ENCODE measurements around the gene C2orf42.
"Not testable (repeated sequence)": the region's sequence is repeated elsewhere in the genome, so short reads cannot be mapped to it uniquely, and the experiment has no call there.

Gene C2orf42

DNA sequence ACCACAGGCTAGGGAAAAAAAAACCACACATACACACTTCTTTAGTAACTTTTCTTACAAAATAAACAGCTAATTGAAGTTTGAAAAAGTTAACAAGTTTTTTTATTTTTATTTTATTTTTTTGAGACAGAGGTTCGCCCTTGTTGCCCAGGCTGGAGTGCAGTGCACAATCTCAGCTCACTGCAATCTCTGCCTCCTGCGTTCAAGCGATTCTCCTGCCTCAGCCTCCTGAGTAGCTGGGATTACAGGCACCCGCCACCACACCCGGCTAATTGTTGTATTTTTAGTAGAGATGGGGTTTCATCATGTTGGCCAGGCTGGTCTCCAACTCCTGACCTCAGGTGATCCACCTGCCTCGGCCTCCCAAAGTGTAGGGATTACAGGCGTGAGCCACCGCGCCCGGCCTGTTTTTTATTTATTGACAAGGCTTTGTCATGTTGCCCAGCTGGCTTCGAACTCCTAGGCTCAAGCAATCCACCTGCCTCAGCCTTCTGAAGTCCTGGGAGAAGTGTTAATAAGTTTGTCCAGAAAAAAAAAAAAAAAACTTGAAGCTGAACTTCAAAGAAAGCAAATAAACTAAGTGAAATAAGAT lies 21.1 kb downstream of the C2orf42 start:
- not testable (repeated sequence) for DNase-seq

DNA sequence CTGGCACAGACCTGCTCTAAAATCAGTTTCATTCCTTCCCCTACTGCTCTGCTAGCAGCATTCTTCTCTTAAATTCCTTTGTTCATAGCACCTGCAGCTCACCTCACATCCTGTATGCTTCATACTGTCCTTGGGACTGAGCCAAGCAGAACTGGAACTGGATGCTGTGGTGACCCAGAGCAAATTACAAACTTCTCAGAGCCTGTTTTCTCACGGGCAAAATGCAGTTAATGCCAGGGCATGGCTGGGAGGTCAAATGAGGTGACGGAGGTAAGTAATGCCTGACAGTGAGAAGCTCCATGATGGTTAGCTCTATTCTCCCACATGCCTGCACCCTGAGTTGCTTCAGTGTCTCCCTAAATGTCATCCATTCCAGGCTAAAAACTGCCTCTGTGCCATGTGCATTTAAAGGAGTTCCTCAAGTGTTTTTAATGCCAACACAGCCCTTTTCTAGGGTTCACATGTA lies 29.7 kb downstream of the C2orf42 start:
- no peak for DNase-seq

DNA sequence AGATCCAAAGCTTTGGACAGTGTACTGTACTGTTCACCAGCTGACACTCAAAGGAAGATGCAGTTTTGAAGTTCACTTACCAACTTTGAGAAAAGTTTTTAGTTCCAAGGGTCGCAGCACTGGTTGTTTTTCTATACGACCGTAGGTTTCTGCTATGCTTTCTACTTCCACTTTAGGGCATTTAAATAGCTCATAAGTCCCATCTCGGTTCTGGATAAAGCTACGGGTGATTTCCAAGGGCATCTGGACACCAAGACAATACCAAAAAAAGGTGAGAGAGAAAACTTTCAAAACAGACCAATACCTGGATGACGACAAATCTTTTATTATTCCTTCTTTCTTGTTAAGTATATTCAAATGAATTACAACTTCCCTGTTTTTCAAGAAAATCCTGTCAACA lies 30.3 kb downstream of the C2orf42 start:
- no peak for DNase-seq

DNA sequence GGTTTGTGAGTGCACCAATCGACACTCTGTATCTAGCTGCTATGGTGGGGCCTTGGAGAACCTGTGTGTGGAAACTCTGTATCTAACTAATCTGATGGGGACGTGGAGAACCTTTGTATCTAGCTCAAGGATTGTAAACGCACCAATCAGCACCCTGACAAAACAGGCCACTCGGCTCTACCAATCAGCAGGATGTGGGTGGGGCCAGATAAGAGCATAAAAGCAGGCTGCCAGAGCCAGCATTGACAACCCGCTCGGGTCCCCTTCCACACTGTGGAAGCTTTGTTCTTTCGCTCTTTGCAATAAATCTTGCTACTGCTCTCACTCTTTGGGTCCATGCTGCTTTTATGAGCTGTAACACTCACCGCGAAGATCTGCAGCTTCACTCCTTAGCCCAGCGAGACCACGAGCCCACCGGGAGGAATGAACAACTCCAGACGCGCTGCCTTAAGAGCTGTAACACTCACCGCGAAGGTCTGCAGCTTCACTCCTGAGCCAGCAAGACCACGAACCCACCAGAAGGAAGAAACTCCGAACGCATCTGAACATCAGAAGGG lies 41.6 kb downstream of the C2orf42 start:
- not testable (repeated sequence) for DNase-seq

DNA sequence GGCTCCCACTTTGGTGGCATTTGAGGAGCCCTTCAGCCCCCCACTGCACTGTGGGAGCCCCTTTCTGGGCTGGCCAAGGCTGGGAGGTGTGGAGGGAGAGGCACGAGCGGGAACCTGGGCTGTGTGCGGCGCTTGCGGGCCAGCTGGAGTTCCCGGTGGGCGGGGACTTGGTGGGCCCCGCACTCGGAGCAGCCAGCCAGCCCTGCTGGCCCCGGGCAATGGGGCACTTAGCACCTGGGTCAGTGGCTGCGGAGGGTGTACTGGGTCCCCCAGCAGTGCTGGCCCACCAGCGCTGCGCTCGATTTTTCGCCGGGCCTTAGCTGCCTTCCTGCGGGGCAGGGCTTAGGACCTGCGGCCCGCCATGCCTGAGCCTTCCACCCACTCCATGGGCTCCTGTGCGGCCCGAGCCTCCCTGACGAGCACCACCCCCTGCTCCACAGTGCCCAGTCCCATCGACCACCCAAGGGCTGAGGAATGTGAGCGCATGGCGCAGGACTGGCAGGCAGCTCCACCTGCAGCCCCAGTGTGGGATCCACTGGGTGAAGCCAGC lies 42.5 kb downstream of the C2orf42 start:
- DNase-seq, result not testable (repeated sequence)

DNA sequence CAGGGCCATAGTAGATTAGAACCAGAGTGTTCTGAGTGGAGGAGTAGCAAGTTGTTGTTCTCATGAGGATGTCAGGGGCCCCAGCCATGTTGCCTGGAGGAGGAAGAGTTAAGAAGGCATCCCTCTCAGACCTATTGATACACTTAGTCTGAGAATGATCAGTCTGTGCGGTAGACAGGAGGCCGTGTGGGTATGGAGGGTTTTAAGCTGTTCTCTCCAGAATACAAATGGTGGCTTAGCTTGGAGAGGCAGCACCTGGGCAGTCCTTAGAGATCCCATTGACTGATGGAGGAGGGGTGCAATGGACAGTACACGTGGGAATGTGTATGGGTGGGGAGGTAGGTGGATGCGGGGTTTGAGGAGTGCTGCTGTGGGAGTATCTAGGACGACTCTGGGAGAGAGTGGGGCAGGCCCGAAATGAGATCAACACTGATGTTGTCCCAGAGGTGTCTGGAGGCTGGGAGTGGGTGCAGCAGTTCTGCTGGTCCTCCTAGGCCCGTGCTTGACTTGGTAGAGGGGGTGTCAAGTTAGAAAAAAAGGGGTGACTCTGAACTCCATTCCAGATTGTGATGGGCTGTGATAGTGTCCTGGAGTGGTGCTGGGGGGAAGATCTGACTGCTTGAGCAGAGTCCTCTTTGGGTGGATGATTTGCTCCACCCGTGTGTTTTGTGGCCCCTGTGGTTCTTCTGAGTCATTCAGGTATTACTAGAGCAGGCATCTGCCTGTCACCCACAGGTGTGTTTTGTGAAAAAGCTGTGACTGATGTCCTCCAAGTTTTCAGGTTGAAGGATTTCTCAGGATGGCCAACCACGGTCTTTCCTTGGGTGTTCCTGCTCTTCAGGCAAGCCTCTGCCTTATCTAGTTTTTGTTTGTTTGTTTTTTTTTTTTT lies 44.7 kb downstream of the C2orf42 start:
- DNase-seq, result no peak

GRCh38 chr2:70145144-70145490 lies 45.7 kb downstream of the C2orf42 start:
- no peak for DNase-seq

- no peak for DNase-seq
Observed at GRCh38 chr2:70144443-70145143, 46.2 kb downstream of the C2orf42 start.

DNA sequence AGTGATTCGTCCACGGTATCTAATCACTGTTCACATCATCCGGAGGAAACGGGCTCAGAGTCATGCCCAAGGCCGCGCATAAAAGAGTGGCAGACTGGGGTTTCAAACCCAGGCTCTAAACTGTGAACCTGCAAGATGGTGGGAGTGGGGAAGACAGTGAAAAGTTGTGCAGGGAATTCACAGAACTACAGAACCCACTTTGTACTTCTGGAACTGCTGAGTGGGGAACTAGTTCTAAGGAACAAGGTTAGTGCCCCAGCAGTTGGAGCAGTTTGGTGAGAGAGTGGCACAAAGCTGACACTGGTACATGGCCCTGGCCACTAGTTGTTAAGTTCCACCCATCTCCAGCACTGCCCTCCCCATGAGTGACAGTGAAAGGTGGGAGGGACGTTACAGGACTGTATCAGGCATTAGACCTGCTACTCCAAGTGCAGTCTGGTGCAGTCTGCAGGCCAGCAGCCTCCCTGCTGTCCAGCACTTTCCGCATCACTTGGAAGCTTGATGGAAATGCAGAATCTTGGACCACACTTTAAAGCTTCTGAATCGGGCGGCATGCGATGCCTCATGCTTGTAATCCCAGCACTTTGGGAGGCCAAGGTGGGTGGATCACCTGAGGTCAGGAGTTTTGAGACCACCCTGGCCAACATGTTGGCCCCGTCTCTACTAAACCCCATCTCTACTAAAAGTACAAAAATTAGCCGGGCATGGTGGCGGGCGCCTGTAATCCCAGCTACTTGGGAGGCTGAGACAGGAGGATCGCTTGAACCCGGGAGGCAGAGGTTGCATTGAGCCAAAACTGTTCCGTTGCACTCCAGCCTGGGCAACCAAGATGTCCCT lies 47.3 kb downstream of the C2orf42 start:
- no peak for DNase-seq

DNA sequence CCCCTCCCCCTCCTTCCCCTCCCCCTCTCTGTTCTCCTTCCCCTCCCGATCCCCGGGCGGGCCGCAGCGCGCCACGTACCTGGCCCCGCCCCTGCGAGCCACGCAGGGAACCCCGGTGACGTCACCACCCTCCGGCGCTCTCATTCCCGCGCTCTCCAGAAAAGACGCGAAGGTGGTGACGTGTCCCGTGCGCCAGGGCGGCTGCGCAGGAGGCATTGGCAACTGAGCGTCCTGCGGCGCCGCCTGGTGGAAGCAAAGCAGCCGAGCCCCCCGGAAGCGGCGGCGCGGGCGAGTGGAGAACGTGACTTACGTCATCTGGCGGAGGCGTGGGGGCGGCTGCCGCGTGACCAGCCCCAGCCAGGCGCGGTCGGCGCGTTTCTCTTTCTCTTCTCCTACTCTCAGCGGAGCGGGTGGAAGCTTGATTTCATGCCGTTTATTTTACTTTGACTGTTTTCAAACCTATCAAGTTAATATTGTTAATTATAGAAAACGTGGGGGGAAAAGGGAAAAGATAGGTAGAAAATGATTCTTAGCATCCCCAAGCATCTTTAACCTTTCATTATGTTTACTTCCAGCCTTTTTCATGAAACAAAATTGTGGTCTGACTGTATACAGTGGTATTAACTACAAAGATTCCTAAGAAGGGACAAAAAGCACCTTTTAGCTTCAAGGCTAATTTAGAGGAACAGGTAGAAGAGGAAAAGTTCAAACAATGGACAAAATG lies 48.1 kb downstream of the C2orf42 start:
- DNase-seq, result peak; percentile 99

DNA sequence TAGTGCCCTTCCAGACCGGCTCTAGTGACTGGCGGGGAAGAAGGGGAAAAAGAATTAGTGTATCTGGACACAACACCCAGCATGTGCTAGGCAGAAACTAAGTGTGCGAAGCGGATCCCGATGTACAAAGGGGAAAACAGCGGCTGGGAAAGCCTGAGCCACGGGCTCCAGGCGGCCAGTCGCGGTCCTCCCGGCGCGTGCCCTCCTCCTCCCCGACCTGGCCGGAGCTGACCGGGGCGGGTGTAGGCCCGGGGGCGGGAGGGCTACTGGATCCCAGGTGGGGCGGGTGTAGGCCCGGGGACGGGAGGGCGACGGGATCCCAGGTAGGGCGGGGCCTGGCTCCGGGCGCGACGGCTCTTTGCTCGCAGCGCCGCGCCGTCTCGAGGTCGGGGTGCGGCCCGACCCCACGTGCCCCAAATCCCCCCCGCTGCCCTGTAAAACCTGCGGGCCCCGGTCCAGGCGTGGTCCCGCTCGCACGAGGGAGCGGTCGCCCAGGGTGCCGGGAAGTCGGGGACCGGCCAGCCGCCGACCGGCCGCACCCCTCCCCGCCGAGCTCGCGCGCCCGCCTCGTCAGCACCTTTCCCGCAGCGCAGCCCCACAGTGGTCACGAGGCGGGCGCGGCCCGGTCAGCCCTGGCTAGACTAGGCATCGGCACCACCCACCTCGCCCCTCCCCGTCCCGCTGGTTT lies 48.8 kb downstream of the C2orf42 start:
- no peak for DNase-seq

DNA sequence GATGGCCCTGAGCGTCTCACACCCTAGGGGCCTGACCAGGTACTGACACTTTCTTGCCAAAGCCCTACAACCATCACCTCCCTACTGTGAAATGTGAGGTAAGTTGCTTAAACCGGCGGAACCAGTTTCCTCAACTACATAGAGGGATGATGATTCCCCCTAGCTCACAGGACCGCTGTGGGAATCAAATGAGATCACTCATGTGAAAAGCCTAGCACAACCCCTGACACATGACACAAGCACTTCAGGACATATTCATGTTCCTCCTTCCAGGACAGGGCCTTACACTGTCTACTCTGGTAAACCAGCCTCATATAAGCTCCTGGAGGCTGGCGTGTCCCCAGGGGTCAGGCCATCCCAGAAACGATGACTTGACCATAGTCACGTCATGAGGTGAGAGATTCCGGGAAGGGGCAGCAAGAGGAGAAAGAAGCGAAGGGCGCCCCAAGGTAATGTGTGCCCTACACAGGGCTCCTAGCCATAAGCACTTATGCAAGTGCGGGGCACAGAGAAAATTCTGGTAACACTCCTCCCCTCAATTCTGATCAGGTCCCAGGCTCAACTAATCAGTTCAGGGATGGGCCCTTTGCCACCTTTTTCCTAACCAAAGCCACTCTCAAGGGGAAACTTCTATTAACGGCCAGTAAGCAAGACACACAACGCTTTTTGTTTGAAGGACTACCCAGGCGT lies 49.5 kb downstream of the C2orf42 start:
- DNase-seq, result peak; percentile 40

DNA sequence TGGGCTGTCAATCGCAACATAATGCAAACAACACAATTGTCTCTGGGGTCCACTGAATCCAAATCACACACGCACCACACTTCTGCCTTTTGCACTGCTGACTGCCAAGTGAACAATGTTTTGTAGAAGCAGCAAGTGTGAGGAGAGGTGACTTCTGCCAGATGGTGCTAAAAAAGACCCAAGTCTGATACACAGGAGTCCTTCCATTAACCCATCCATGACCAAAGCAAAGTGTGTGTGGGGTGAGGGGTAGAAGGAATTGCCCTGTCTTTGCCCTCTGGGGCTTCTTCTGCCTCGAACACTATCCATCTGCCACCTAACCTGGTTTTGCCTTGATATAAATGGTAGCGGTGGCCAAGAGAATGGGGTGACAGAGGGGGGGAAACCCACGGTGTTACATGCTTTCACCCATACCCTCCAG lies 50.0 kb downstream of the C2orf42 start:
- DNase-seq, result no peak

DNA sequence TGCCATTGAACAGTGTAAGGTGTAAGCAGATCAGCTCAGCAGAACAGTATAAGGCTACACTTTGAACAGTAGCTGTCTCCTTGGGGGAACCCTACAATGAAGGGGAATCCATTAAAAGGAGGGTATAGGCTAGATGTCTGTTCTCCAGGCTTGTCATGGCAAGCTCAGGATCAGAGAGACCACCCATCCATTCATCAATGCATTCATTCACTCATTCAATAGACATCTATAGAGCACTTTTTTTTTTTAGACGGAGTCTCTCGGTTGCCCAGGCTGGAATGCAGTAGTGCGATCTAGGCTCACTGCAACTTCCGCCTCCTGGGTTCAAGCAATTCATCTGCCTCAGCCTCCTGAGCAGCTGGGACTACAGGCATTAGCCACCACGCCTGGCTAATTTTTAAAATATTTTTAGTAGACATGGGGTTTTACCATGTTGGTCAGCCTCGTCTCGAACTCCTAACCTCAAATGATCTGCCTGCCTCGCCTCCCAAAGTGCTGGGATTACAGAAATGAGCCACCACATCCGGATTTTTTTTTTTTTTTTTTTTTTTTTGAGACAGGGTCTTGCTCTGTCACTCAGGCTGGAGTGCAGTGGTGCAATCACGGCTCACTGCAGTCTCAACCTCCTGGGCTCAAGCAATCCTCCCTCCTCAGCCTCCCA lies 56.4 kb downstream of the C2orf42 start:
- DNase-seq, result not testable (repeated sequence)

DNA sequence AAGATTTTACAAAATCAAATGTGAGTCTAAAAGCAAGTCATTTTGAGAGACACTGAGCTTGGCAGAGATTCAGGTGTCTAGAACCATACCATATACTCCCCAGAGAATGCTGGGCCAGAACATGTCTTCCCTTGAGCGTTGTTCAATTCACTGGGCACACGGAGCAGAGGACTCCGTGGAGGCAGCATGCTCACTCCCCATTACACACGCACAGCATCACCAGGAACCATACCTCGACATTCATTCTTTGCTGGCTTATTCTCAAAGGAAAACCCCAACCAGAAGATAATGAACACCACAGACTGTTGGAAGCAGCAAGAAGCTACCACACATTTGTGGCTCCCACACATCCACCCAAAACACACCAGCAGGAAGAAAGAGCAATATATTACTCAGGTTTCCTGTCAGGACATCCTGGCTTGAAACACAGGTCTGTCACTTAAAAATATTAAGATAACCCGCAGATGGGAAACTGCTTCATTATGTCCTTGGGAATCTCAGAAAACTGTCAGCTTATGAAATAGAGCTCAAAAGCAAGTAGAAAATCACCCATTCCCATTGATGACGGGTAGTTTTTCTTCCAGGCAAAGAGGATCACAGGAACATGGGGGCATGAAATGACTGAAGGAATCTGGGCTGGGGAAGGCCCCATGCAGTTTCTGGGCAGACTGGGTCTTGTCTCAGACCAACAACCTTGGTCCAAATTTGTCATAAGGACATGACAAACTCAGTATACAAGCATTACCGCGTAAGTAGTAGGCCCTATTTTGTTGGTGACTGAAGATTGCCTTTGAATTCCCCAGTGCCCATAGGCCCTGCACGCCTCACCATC lies 57.1 kb downstream of the C2orf42 start:
- no peak for DNase-seq

DNA sequence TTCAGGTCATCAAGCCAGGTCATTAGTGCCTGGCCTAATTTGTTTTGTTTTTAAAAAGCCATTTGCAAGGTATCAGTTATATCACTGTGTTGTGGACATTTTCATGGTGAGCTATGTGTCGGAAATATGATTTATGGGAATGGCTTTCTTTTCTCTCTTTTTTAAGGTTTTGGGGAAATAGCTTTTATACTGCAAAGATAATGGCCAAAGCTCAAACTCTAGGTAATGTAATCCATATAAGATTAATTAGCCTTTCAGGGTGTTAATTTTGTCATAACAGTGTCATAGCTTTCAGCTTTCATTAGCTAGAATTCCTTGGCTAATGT lies 57.7 kb downstream of the C2orf42 start:
- no peak for DNase-seq

DNA sequence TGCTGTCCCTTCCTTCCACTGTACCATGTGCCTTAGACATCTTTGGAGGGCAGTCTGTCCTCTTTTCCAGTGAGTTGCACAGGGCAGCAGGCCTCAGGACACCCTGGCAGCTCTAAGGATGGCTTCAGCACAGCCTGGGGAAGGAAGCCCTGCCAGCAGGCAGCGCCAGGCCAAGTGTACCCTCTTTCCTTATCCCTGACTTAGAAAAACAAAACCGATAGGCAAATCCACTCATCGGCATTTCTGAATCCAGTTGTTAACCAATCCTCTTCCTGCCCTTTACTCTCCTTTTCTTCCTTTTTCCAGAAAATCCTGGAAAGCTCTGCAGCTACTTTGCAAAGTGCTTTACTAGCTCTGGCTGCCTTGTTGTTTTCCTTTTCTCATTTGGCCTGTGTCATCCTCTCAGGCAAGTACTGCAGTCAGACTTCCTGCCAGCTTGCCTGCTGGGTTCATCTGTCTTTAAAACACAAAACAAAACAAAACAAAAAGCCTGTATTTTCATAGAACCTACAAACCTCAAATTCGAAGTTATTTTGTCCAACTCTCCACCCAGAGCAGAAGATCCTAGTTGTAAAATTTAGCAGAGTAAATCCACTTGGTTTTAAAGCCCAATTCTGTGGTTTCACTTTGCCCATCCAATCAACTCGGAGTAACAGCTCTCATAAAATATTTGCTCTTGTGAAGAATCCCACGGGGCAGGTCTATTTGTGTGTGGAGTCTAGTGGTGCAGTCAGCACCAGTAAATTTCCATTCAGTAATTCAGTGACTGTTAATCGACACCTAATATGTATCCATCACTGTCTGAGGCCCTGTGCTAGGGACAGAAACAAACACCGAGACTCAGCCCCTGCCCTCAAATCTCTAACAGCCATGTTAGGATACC lies 58.3 kb downstream of the C2orf42 start:
- peak; percentile 44 for DNase-seq
